Activated B cell treated with CpG ODN at 0.5 μM for 24 hours (primary cell): ENCODE measurements around the gene ITGA5. TPM values are rescaled to one million over a fixed set of nuclear protein-coding genes. Genes with fewer than 3 reads are reported as not detected.
"Not testable (repeated sequence)": the region's sequence is repeated elsewhere in the genome, so short reads cannot be mapped to it uniquely, and the experiment has no call there.

Experiments
- ATAC-seq: fragments of 200-7000 bp; cut with Tn5 transposase; one replicate; pipeline ENCODE4 v1.10.0; 2021; ENCODE audit warnings: low read depth, mild to moderate bottlenecking, moderate library complexity
- CTCF ChIA-PET: fragments of 350-600 bp; sonication (Branson Sonifier 250); formaldehyde crosslinking; loops from one replicate; lab custom pipeline; 2021; ENCODE audit warnings: antibody characterized with exemption; lab: Charles Lee
- POLR2A ChIA-PET: fragments of 350-600 bp; sonication (Branson Sonifier 250); formaldehyde crosslinking; loops from one replicate; lab custom pipeline; 2021; ENCODE audit warnings: antibody characterized with exemption; lab: Charles Lee
- DNase-seq: peaks from one replicate; pipeline ENCODE4 v3.0.0; 2022
- H3K27ac Mint-ChIP-seq: one replicate; pipeline ENCODE4 v1.8.0; 2020; ENCODE audit warnings: mixed read lengths
- H3K27me3 Mint-ChIP-seq: one replicate; pipeline ENCODE4 v1.8.0; 2021; ENCODE audit warnings: mixed read lengths
- H3K36me3 Mint-ChIP-seq: one replicate; pipeline ENCODE4 v1.8.0; 2021; ENCODE audit warnings: low read depth, mixed read lengths
- H3K4me1 Mint-ChIP-seq: one replicate; pipeline ENCODE4 v1.8.0; 2021; ENCODE audit warnings: mixed read lengths
- H3K4me3 Mint-ChIP-seq: one replicate; pipeline ENCODE4 v1.8.0; 2020; ENCODE audit warnings: mild to moderate bottlenecking, mixed read lengths
- H3K9me3 Mint-ChIP-seq: one replicate; pipeline ENCODE4 v1.8.0; 2020; ENCODE audit warnings: mixed read lengths
- CTCF ChIP-seq: fragments of 200-600 bp; IDR thresholded peaks from one replicate; pipeline ENCODE4 v1.8.0; 2022; ENCODE audit warnings: antibody characterized with exemption, mild to moderate bottlenecking
- intact Hi-C: fragments of 100-400 bp; cut with micrococcal nuclease; formaldehyde crosslinking; loops from one replicate; pipeline ENCODE4 v1.15.1; 2024
- total RNA-seq: library from RNA; stranded (reverse); gene quantifications from 2 replicates; pipeline ENCODE4 v1.2.3, GENCODE V29; 2022

The ITGA5 gene
- total RNA-seq, 1 donor from 2014 or later, result 1.0 TPM

- TF ChIP-seq CTCF, result no peak
- CTCF ChIA-PET, result no interaction called here
Observed at GRCh38 chr12:54355104-54355815, 63.8 kb downstream of the ITGA5 start.

GRCh38 chr12:54354271-54354670, 64.8 kb downstream of the ITGA5 start:
- CTCF ChIA-PET, H3K9me3 Mint-ChIP-seq, DNase-seq, H3K27me3 Mint-ChIP-seq, H3K4me1 Mint-ChIP-seq, ATAC-seq, H3K4me3 Mint-ChIP-seq, intact Hi-C loops, H3K27ac Mint-ChIP-seq: not testable (repeated sequence)
- POLR2A ChIA-PET, result interaction anchor here (0.6 to 0.7 kb wide), 2 partner anchors 74 to 1275 kb away, joined by 3 to 7 read pairs; partner anchors contain the start of genes CBX5 and SPRYD3
- peaks cover 27% of the 10 kb centered on the region for H3K36me3 Mint-ChIP-seq

More at GRCh38 chr12:54355104-54355815, 63.8 kb downstream of the ITGA5 start:
- Mint-ChIP-seq H3K27ac (no peak overlapping the region), H3K4me1 (peaks cover 11% of the 10 kb centered on the region), H3K9me3 (no peaks in the 10 kb centered on the region), H3K4me3 (no peak overlapping the region), H3K36me3 (peaks cover 17% of the 10 kb centered on the region), H3K27me3 (no peaks in the 10 kb centered on the region)
- intact Hi-C loops, result no loop called here
- ATAC-seq (no peak), DNase-seq (no peak)
- POLR2A ChIA-PET, result interaction anchor here (1.2 kb wide), 1 partner anchor 75 kb away, joined by 3 read pairs; the partner anchor contains the start of gene HNRNPA1

- Mint-ChIP-seq H3K27ac (no peak overlapping the region), H3K36me3 (peaks cover 36% of the 10 kb centered on the region), H3K4me1 (peaks cover 9% of the 10 kb centered on the region), H3K4me3 (no peak overlapping the region), H3K9me3 (no peaks in the 10 kb centered on the region), H3K27me3 (no peaks in the 10 kb centered on the region)
- no peak for TF ChIP-seq CTCF
- DNase-seq (no peak), ATAC-seq (no peak)
- ChIA-PET CTCF (interaction anchor here (0.6 to 2.1 kb wide), 3 partner anchors 17 to 1755 kb away, joined by 3 to 7 read pairs (median 3); no protein-coding TSS in a partner anchor), POLR2A (interaction anchor here (1.1 kb wide), 1 partner anchor 73 kb away, joined by 3 read pairs; the partner anchor contains the start of gene HNRNPA1)
- intact Hi-C loops, result no loop called here
Observed at GRCh38 chr12:54352891-54353874, 65.9 kb downstream of the ITGA5 start.

- H3K27me3 Mint-ChIP-seq, result no peaks in the 10 kb centered on the region
- no peak overlapping the region for H3K4me3 Mint-ChIP-seq
- H3K4me1 Mint-ChIP-seq, result peaks cover 9% of the 10 kb centered on the region
- peaks cover 46% of the 10 kb centered on the region for H3K36me3 Mint-ChIP-seq
- POLR2A ChIA-PET, result interaction anchor here (1.1 kb wide), 1 partner anchor 72 kb away, joined by 3 read pairs; the partner anchor contains the start of gene HNRNPA1
- DNase-seq, result no peak
- no peak for TF ChIP-seq CTCF
- ATAC-seq, result peak; percentile 28
- H3K27ac Mint-ChIP-seq, result no peak overlapping the region
- H3K9me3 Mint-ChIP-seq, result no peaks in the 10 kb centered on the region
- intact Hi-C loops, result no loop called here
- CTCF ChIA-PET, result interaction anchor here (0.8 to 2.1 kb wide), 3 partner anchors 16 to 61 kb away, joined by 3 to 7 read pairs (median 3); no protein-coding TSS in a partner anchor
Observed at GRCh38 chr12:54352022-54352531, 67.0 kb downstream of the ITGA5 start.

- no peak for TF ChIP-seq CTCF
- CTCF ChIA-PET, result interaction anchor here (0.7 kb wide), 1 partner anchor 88 kb away, joined by 3 read pairs; no protein-coding TSS in a partner anchor
- Mint-ChIP-seq H3K27me3 (no peaks in the 10 kb centered on the region), H3K4me3 (no peak overlapping the region), H3K27ac (no peak overlapping the region), H3K9me3 (no peaks in the 10 kb centered on the region), H3K4me1 (peaks cover 9% of the 10 kb centered on the region), H3K36me3 (peaks cover 53% of the 10 kb centered on the region)
- no peak for ATAC-seq
- DNase-seq, result no peak
- POLR2A ChIA-PET, result no interaction called here
- intact Hi-C loops, result no loop called here
Observed at GRCh38 chr12:54351341-54351740, 67.7 kb downstream of the ITGA5 start.
